Measurements from ENCODE around the gene ARHGEF26. TPM values are rescaled to one million over a fixed set of nuclear protein-coding genes. Genes with fewer than 3 reads are reported as not detected.

The ARHGEF26 gene
- total RNA-seq, 1 experiment from 2014 or later = 13.7 TPM

DNA sequence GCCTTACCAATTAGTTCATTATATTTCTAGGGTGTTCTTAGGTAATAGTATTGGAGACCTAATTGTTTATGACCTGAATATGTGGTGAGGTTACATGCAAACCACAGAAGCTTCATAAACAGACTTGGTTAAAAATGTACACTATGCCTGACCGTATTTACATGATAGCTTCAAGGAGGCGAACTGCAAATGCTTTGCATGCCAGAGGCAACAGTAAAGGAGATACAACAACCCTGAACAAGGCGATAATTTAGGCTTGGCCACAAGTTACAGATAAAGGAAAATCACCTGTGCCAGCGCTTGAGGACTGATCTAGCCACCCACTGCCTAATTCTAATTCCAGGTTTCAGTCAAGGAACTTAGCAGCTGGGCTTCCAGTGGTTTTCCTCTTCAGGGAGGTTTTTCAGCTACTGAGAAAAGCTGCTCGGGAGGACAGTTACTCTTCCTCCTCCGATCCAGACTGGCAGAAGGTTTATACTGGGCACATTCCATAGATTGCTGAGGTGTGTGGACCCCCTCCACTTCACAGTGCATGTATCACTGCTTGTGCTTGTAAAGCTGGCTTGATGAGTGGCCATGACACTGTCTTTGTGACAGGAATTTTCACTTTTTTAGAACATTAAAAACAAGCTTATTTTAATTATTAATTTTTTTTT lies 107.5 kb downstream of the ARHGEF26 start:
- H2AK5ac ChIP-seq (ENCODE audit: insufficient read length, low read length) = no peak overlapping the region
- no peaks in the 10 kb centered on the region for H3K27me3 ChIP-seq (ENCODE audit: insufficient read depth, low read length)
- no peak overlapping the region for H3T11ph ChIP-seq (ENCODE audit: low read length)
- no peak for DNase-seq
- H3K4me1 ChIP-seq (ENCODE audit: insufficient read depth, low read length) = no peaks in the 10 kb centered on the region
- H3K56ac ChIP-seq (ENCODE audit: insufficient read length, low read depth, low read length) = no peak overlapping the region
- no peaks in the 10 kb centered on the region for H3K9me3 ChIP-seq (ENCODE audit: control insufficient read depth, low read depth, low read length)
- no peak overlapping the region for H4K8ac ChIP-seq (replicated peaks; ENCODE audit: insufficient read length, low read depth, low read length)
- H3K4me2 ChIP-seq (ENCODE audit: insufficient read depth, insufficient read length, low read length) = no peak overlapping the region
- TF ChIP-seq, protein P1, sequence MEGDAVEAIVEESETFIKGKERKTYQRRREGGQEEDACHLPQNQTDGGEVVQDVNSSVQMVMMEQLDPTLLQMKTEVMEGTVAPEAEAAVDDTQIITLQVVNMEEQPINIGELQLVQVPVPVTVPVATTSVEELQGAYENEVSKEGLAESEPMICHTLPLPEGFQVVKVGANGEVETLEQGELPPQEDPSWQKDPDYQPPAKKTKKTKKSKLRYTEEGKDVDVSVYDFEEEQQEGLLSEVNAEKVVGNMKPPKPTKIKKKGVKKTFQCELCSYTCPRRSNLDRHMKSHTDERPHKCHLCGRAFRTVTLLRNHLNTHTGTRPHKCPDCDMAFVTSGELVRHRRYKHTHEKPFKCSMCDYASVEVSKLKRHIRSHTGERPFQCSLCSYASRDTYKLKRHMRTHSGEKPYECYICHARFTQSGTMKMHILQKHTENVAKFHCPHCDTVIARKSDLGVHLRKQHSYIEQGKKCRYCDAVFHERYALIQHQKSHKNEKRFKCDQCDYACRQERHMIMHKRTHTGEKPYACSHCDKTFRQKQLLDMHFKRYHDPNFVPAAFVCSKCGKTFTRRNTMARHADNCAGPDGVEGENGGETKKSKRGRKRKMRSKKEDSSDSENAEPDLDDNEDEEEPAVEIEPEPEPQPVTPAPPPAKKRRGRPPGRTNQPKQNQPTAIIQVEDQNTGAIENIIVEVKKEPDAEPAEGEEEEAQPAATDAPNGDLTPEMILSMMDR (conservative IDR thresholded peaks at IDR 0.05) = no peak
- H4K91ac ChIP-seq (ENCODE audit: insufficient read length, low read depth, low read length) = no peak overlapping the region
- peak overlapping the region in 2 of 3 experiments; percentile 57 to 74; a peak in 3 of 7 replicates for H3K27ac Mint-ChIP-seq
- no peaks in the 10 kb centered on the region for H3K9me3 Mint-ChIP-seq
- peak overlapping the region; percentile 22 for H3K9ac ChIP-seq (ENCODE audit: extremely low read depth, insufficient read length, low read length)
- no peak overlapping the region for H2BK5ac ChIP-seq (ENCODE audit: insufficient read length, low read length)
- no peaks in the 10 kb centered on the region for H3K79me2 ChIP-seq (ENCODE audit: insufficient read depth, low read length)
- no peaks in the 10 kb centered on the region for H3K27me3 Mint-ChIP-seq (ENCODE audit: low read depth)
- no peaks in the 10 kb centered on the region for H3K79me1 ChIP-seq (ENCODE audit: insufficient read depth, low read depth, low read length, poor library complexity, severe bottlenecking)
- no peak overlapping the region for H2BK15ac ChIP-seq (ENCODE audit: low read depth, low read length)
- H3K27ac ChIP-seq (ENCODE audit: insufficient read length, low read depth, low read length) = no peak overlapping the region
- no peak overlapping the region for H2BK120ac ChIP-seq (ENCODE audit: low read depth, low read length, poor library complexity, severe bottlenecking)
- H3K4me1 Mint-ChIP-seq = peaks cover 3 to 4% of the 10 kb centered on the region in 2 experiments; a peak in 3 of 4 replicates
- WGBS (ENCODE audit: extremely low coverage, insufficient read length, low lambda C conversion rate) = no CpG with 5 or more reads among the region's 6 CpGs
- H3K23me2 ChIP-seq (ENCODE audit: insufficient read length, low read depth, low read length, poor library complexity, severe bottlenecking) = no peaks in the 10 kb centered on the region
- H2BK20ac ChIP-seq (ENCODE audit: low read depth, low read length, poor library complexity, severe bottlenecking) = no peak overlapping the region
- no peak overlapping the region for H3K14ac ChIP-seq (ENCODE audit: insufficient read depth, low read length)
- H4K5ac ChIP-seq (ENCODE audit: insufficient read length, low read depth, low read length) = no peak overlapping the region
- H3K4ac ChIP-seq (ENCODE audit: low read depth, low read length) = no peak overlapping the region
- no peak overlapping the region for H2AFZ ChIP-seq (ENCODE audit: low read length)
- H3K36me3 Mint-ChIP-seq (ENCODE audit: insufficient read depth in 1 of 3, low read depth in 3 of 3) = no peaks in the 10 kb centered on the region
- H3K23ac ChIP-seq (ENCODE audit: insufficient read length, low read depth, low read length) = no peak overlapping the region
- no peaks in the 10 kb centered on the region for H4K20me1 ChIP-seq (ENCODE audit: control insufficient read depth, insufficient read depth, insufficient read length)
- no peak overlapping the region for H3K4me3 Mint-ChIP-seq
- no peak overlapping the region for H2BK12ac ChIP-seq (ENCODE audit: insufficient read length, low read depth, low read length)
- no peak overlapping the region for H3K18ac ChIP-seq (ENCODE audit: insufficient read length, low read depth, low read length)

Measured in H9 (cell line).